Measurements from ENCODE around the gene CBX3.
"Not testable (repeated sequence)": the region's sequence is repeated elsewhere in the genome, so short reads cannot be mapped to it uniquely, and the experiment has no call there.

CBX3 gene

DNA sequence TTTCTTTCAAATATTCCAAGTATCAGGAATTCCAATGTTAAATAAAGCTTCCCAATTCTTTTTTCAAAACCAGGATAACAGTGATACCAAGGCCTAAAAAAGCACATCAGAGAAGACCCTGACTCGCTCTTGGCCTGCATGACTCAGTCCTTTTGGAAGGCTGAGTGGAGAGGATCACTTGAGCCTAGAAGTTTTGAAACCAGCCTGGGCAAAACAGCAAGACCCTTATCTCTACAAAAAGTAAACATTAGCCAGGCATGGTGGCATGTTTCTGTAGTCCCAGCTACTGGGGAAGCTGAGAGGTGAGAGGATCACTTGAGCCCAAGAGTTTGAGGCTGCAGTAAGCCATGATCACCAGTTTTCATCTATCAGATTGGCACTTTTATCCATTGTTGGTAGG is 30.9 kb upstream of the CBX3 start:
- no peak for DNase-seq (ENCODE audit: low read depth)

GRCh38 chr7:26171601-26172000 is 29.9 kb upstream of the CBX3 start:
- DNase-seq (ENCODE audit: low read depth) = no peak

DNA sequence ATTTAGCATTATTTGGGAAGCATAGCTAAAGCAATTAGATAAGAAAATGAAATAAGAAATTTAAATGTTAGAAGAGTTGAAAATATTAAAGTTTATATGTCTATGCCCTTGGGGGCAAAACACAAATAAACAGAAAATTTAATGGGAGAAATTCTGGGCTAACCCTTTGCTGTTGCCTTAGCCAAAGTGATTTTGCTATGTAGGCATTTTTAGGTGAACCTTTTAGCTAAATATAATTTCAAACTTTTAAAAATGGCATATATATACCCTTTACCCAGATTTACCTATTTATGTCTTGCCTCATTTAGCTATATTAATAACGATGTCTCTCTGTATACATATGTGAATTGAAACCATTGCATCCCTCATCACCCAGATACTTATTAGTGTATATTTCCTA is 29.5 kb upstream of the CBX3 start:
- DNase-seq (ENCODE audit: low read depth) = no peak

GRCh38 chr7:26175903-26176302 is 25.6 kb upstream of the CBX3 start:
- not testable (repeated sequence) for DNase-seq (ENCODE audit: low read depth)

DNA sequence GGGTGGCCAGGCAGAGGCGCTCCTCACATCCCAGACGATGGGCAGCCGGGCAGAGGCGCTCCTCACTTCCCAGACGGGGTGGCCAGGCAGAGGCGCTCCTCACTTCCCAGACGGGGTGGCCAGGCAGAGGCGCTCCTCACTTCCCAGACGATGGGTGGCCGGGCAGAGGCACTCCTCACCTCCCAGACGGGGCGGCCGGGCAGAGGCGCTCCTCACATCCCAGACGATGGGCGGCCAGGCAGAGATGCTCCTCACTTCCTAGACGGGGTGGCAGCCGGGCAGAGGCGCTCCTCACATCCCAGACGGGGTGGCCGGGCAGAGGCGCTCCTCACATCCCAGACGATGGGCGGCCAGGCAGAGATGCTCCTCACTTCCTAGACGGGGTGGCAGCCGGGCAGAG is 24.8 kb upstream of the CBX3 start:
- DNase-seq (ENCODE audit: low read depth) = not testable (repeated sequence)

- not testable (repeated sequence) for DNase-seq (ENCODE audit: low read depth)
Measured at GRCh38 chr7:26177269-26177668, 24.3 kb upstream of the CBX3 start.

DNA sequence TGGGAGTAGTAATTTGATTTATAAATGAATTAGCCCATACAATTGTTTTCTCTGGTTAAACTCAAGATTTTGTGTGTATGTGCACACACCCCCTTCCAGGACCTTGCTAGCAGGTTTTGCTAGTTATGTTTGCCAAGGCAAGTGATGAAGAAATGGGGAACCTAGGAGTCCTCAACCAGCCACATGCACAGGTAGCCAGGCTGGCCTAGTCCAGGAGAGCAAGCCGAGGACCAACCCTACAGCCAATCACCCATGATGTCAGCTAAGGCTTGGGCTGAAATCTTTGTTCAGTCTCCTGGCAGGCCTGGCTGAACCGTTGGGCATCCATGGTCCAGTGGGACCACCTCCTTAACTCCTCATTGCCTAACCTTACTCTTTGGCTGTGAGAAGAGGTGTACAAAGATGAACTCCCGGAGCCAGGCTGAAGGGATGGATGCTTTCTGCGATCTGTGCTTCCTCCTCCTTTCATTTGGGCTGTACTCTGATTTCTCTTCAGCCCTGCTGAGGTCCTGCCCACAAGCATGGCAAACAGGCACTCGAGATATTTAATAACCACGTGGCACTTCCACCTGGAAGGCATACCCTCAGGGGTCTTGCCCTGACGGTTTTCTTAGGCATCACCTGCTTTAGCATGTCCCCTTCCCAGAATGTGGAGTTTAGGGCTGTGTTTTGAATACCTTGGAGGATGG is 23.1 kb upstream of the CBX3 start:
- DNase-seq (ENCODE audit: low read depth) = no peak

DNA sequence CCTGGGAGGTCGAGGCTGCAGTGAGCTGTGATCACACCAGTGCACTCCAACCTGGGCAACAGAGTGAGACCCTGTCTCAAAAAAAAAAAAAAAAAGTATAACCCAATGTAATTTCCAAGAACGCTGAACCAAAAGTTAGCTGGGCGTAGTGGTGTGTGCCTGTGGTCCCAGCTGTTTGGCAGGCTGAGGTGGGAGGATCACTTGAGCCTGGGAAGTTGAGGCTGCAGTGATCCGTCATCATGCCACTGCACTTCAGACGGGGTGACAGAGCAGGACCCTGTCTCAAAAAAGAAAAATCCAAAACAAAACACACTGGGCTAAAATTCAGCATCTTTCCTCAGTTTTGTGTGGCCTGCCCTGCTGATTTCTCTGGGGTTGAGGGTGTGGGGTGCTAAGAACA is 22.1 kb upstream of the CBX3 start:
- no peak for DNase-seq (ENCODE audit: low read depth)

- no peak for DNase-seq (ENCODE audit: low read depth)
Measured at GRCh38 chr7:26179826-26180497, 21.6 kb upstream of the CBX3 start.

GRCh38 chr7:26180792-26181198 is 20.8 kb upstream of the CBX3 start:
- DNase-seq (ENCODE audit: low read depth) = no peak

DNA sequence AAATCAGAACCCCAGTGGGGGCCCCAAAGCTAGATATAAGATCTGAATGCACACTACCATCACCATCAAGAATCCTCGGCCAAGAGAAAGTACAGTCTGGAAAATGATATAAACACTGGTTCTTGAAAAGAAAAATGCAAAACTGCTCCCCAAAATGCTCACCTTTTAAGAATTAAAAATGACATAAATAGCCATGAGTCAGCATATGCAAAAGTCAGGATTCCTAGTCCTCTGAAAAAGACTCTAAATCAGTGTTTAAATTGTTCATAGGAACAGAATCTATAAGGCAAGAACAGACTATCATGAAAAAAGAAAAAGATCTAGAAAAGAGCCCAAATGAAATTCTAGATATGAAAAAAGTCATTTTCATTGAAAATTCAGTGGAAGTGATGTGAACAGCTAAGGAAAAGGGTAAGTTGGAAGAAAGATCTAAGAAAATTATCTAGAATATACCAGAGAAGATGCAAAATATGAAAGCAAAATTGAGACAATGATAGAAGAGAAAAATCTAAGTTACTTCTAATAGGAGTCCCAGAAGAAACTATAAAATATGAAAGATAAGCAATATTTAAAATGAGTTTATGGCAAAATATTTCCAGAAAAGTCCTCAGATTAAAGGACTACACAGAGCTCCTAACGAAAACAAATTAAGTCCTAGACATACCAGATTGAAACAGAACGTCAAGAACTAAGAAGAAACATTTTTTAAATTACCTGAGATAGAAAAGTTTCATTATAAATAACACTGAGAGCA is 19.9 kb upstream of the CBX3 start:
- DNase-seq (ENCODE audit: low read depth) = no peak

DNA sequence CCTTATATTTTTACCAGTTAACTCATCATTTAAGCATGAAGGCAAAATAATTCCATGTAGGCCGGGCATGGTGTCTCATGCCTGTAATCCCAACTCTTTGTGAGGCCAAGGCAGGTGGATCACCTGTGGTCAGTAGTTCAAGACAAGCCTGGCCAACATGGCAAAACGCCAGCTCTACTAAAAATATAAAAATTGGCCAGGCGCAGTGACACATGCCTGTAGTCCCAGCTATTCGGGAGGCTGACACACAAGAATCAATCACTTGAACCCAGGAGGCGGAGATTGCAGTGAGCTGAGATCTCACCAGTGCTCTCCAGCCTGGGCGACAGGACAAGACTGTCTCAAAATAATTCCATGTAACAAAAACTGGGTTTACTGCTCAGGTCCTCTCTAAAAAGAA is 19.3 kb upstream of the CBX3 start:
- no peak for DNase-seq (ENCODE audit: low read depth)

DNA sequence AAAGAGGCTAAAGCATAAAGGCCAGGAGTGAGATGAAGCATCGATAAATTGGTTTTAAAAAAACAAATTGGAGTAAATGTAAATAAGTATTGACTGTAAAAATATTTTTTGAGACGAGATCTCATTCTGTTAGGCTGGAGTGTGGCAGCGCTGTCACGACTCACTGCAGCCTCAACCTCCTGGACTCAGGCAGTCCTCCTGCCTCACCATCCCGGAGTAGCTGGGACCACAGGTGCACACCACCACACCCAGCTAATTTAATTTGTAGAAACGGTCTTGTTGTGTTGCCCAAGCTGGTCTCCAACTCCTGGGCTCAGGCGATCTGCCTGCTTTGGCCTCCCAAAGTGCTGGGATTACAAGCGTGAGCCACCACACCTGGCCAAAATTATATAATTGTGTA is 18.8 kb upstream of the CBX3 start:
- no peak for DNase-seq (ENCODE audit: low read depth)

DNA sequence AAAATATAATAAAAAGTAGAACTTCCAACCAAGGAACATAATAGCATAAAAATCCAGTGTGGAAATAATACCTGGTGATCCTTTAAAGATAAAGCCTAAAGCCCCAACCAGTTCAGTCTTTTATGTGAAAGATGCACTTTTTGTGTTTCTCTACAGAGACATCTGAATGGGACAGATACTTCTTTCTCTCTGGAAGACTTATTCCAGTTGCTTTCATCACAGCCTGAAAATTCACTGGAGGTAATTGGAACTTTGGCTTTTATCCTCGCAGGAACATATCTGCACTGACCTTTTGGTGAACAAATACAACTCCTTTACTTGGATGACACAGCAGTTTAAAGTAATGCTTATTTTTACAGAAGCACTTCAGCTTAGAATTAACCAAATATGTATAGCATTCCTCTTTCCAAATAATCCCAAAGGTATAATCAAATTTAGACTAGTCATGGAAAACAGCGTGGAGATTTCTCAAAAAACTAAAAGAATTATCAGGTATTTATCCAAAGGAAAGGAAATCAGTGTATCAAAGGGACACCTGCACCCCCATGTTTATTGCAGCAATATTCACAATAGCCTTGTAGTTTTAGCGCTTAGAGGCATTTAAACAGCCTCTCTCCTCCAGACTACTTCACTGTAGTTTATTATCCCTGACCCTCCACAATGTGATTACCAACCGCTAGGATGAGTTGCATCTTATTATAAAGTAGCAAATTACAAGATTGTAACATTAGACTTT is 17.8 kb upstream of the CBX3 start:
- peak; percentile 52 for DNase-seq (ENCODE audit: low read depth)

DNA sequence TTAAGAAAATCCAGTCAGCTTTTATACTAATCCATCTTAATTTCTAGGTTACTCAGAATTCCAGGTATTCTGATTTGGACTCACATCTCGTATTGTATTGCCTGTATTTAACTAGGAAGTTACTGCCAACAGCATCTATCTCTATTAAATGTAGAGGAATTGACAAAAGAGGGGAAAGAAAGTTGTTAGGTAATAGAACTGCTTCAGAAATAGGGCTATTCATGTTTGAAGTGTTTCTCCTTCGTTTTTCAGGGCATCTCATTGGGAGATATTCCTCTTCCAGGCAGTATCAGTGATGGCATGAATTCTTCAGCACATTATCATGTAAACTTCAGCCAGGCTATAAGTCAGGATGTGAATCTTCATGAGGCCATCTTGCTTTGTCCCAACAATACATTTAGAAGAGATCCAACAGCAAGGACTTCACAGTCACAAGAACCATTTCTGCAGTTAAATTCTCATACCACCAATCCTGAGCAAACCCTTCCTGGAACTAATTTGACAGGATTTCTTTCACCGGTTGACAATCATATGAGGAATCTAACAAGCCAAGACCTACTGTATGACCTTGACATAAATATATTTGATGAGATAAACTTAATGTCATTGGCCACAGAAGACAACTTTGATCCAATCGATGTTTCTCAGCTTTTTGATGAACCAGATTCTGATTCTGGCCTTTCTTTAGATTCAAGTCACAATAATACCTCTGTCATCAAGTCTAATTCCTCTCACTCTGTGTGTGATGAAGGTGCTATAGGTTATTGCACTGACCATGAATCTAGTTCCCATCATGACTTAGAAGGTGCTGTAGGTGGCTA is 17.1 kb upstream of the CBX3 start:
- DNase-seq (ENCODE audit: low read depth) = not testable (repeated sequence)

DNA sequence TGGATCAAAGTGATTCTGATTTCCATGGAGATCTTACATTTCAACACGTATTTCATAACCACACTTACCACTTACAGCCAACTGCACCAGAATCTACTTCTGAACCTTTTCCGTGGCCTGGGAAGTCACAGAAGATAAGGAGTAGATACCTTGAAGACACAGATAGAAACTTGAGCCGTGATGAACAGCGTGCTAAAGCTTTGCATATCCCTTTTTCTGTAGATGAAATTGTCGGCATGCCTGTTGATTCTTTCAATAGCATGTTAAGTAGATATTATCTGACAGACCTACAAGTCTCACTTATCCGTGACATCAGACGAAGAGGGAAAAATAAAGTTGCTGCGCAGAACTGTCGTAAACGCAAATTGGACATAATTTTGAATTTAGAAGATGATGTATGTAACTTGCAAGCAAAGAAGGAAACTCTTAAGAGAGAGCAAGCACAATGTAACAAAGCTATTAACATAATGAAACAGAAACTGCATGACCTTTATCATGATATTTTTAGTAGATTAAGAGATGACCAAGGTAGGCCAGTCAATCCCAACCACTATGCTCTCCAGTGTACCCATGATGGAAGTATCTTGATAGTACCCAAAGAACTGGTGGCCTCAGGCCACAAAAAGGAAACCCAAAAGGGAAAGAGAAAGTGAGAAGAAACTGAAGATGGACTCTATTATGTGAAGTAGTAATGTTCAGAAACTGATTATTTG is 16.3 kb upstream of the CBX3 start:
- no peak for DNase-seq (ENCODE audit: low read depth)

DNA sequence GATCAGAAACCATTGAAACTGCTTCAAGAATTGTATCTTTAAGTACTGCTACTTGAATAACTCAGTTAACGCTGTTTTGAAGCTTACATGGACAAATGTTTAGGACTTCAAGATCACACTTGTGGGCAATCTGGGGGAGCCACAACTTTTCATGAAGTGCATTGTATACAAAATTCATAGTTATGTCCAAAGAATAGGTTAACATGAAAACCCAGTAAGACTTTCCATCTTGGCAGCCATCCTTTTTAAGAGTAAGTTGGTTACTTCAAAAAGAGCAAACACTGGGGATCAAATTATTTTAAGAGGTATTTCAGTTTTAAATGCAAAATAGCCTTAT is 15.7 kb upstream of the CBX3 start:
- DNase-seq (ENCODE audit: low read depth) = no peak

GRCh38 chr7:26186364-26187311 is 14.9 kb upstream of the CBX3 start:
- no peak for DNase-seq (ENCODE audit: low read depth)

GRCh38 chr7:26187380-26188205 is 14.0 kb upstream of the CBX3 start:
- DNase-seq (ENCODE audit: low read depth) = no peak
